NCI-H1417 treated with DMSO at 0.1 percent for 48 hours (cell line): ENCODE data around the gene MSX1.
"Not testable (repeated sequence)": the region's sequence is repeated elsewhere in the genome, so short reads cannot be mapped to it uniquely, and the experiment has no call there.

Experiments
- DNase-seq: peaks from one replicate; lab custom pipeline; 2025; lab: John Stamatoyannopoulos, UW

Gene MSX1

GRCh38 chr4:4859325-4859798, at the start of gene MSX1:
Gene MSX1, plus strand, starts transcription at chr4:4859665. Its CDS starts 235 bp downstream, at chr4:4859900.
- DNase-seq = no peak

DNA sequence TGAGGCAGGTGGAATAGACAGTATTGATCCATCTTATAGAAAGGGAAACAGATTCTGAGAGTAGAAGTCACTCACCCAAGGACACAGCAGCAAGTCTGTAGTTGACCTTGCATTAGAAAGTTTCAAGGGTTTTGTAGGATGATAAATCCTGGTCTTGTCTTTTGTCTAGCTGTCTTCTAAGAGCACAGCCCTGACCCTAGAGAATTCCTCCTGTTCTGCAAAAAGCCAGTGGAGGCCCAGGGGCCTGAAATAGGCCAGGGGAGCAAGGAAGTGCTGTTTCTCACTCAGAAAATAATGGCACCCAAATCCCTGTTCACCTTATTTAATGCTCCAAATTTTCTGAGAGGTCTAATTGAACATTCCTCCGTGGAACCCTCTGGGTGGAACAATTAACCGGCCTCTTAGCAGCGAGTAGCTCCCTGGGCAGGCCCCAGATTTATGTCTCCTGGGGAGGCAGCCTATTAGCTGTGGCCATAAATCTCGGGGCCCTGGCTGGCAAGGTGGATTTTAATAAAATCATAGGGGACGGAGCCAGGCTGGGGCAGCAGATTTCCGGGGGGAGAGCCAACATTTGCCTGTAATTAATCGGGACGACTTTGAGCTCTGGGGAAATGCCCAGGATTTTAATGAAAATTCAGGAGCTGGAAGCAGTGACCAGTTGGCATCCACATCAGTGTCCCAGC, 49.2 kb upstream of the MSX1 start:
- no peak for DNase-seq

DNA sequence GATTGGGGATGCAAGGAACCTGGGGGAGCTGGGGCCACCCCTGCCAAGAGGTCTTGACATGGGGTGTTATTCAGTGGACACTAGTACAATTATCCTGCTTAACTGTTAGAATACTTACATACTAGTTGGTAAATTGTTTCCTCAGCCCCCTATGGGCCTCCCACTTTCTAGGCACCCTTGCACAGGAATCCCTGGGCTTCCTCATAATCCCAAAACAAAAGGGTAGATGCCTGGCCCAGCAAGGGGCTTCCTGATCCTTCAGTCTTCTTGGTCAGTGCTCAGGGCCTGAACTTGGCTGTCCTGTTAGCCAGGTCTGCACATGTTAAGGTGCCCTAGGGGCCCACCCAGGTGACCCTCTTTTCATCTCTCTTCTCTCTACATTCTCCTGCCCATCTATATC, 48.7 kb upstream of the MSX1 start:
- no peak for DNase-seq

DNA sequence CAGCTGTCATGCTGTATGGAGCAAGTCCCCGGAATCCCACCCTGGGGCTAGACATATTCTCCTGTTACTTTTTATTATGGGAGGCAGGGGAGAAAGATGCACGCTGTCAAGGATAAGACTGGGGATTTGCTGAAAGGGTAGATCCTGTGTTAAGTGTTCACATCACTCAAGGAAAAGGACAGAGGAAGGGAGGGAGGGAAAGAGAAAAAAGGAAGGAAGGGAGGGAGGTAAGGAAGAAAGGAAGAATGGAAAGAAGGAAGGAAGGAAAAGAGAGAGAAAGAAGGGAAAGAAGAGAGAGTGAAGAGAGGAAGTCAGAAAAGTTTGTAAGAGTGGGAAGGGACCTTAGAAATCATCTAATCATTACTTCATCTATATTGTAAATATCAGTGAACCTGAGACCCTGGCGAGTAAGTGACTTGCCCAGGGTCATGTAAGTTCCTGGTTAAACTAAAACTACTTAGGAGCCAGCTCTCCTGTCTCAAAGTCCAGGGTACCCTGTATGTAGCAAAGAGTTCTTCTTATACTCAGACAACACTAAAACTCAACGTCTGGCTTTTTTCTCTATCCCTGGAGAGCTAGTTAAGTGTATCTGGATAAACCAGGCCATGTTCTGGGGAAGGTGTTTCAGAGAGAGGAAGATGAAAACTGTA, 47.2 kb upstream of the MSX1 start:
- no peak for DNase-seq

DNA sequence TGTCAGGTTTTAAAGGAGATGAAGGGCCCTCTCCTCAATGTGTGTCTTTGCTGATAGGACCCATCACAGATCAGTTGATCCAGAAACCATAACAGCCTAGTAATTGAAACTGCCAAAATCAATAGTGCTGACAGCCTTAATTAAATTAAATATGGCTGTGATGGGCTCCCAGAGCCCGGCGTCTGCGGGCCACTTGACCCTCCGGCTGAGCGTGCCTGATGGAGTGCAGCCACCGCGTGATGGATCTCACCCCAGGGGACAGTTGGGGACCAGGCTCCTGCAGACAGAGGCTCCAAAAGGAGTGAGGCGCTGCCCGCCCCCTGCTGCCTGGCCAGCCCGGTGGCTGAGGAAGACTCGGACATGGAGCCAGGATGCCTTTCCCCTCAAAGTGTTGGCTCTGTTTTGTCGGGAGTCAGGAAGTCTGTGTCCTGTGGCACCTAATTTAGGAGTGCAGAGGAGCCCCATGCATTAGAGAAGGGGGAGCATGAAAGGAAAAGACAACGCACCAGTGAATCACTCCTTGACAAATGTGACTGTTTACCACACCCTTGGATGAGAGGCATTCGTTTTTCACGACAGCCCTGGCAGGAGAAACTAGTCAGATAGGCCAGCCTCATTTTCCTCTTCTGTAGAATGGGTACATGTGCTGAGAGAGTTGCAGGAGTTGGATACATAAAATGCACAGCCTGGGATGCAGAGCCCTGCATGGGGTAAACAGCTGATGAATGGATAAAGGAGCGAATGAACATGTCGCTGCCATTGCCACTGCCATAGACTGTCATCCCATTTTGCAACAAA, 40.9 kb upstream of the MSX1 start:
- DNase-seq = peak; percentile 13

DNA sequence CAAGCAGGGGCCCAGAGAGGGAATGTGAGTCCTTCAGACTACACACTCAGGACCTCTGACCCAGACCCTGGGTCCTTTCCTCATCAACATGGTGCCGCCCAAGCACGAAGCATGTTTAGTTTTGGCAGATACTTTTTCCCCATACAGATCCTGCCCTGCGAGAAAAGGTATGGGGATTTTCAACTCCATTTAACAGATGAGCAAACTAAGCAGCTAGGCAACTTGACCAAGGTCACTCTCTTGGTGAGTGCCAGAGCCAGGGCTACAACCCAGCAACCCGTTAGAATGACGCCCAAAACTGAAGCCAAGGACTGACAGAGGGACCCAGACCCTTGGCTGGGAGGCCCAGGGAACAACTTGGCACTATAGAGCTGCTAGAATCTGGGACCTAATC, 40.3 kb upstream of the MSX1 start:
- DNase-seq = no peak

DNA sequence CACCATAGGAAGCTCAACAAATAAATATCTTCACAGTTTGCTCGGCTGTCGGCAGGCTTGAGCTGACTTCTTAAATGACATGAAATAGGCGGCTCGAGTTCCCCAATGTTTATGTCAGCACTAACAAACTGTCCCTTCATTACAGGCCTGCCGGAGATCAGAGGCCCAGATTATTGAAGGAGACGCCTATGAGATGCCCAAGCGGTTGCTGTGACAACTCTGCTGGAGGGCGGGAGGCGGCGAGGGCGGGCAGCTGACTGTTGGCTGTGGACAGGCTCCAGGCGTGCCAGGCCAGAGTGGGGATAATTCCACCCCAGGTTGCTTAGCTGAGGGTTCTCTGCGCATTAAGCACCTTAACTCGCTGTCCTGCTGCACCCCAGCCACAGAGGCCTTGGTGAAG, 39.2 kb upstream of the MSX1 start:
- DNase-seq = no peak

- DNase-seq = no peak
Measured at GRCh38 chr4:4820739-4821138, 38.7 kb upstream of the MSX1 start.

GRCh38 chr4:4821577-4821976, 37.9 kb upstream of the MSX1 start:
- no peak for DNase-seq

- DNase-seq = not testable (repeated sequence)
Measured at GRCh38 chr4:4822286-4822685, 37.2 kb upstream of the MSX1 start.

DNA sequence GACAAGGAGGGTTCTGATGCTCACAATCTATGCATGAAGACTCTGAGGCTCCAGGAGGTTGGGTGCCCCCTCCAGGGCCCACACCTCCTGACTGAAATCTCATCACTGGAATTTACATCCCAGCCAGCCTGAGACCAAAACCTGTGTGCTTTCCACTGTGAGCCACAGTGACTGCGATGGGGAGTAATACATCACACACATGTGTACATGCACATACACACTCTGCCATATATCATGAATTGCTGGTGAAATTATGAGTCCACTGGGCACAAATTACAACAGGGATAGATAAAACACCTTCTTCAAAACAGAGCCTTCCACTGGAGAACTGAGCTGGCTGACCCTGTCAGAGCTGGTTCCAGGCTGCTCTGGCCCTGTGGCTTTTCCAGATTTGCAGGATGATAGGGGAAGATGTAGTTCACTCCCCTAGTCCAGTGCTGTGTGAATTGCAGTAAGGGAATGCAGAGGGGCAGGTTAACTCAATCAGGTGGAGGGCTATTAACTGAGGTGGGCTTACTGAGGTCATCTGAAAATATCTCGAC, 35.8 kb upstream of the MSX1 start:
- DNase-seq = no peak

DNA sequence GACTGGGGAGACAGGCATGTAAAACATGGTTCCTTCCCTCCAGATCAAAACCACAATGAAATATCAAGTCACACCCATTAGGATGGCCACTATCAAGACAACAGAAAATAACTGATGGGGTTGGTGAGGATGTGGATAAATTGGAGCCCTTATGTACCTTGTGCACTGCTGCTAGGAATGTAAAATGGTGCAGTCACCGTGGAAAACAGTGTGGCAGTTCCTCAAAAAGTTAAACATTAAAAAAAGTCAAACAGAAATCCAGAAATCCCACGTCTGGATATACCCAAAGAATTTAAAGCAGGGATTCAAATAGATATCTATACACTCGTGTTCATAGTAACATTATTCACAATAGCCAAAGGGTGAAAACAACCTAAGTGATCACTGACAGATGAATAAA, 35.2 kb upstream of the MSX1 start:
- no peak for DNase-seq

DNA sequence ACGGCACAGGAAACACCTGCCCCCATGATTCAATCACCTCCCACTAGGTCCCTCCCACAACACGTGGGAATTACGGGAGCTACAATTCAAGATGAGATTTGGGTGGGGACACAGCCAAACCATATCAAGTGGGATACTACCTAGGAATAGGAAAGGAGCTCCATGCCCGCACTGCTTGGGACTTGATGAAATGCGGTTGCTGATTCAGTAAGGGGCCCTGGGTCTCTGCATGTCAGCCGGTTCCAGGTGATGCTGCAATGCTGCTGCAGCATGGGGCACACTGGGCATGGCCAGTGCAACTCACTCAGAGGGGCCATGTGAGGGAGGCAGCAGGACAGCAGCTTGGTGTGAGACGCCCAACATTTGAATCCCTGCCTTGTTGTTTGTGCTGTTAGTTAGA, 34.0 kb upstream of the MSX1 start:
- DNase-seq = no peak

DNA sequence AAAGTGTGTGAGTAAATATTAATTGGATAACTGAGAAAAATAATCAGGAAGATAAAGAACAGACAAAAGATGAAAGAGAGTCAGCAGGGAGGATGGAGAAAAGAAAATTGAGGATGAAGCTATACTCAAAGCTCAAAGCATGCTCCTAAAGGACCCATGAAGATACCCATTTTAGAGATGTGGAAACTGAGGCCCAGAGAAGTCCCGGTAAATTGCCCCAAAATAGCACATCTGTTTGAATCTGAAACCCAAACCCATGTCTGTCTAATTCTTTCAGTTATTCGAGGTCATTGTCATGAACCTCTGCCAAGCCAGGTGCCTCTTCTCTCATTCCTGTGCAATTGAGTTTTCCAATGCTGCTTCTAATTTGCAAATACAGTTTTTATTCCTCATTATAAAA, 29.6 kb upstream of the MSX1 start:
- no peak for DNase-seq

DNA sequence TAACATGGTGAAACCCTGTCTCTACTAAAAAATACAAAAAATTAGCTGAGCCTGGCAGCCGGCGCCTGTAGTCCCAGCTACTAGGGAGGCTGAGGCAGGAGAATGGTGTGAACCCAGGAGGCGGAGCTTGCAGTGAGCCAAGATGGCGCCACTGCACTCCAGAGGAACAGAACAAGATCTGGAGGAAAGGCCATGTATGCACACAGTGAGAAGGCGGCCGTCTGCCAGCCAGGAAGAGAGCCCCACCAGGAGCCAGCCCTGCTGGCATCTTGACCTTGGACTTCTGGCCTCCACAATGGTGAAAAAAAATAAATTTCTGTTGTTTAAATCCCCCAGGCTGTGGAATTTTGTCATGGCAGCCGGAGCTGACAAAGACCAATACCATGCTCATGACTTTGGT, 28.2 kb upstream of the MSX1 start:
- DNase-seq = no peak

GRCh38 chr4:4831825-4832224, 27.6 kb upstream of the MSX1 start:
- DNase-seq = no peak

DNA sequence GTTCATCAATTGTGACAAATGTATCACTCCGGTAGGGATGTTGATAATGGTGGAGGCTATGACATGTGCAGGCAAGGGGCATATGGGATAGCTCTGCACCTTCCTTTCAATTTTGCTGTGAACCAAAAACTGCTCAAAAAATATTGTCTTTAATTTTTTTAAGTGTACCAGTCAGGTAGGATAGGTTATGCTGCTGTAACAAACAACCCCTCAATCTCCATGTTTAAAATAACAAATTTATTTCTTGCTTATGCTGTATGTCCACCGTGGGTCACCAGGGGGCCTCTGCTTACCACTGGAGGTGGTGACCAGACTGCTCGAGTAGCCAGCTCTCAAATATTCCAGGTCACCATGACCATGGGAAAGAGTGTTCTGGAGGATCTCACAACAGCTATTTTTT, 23.4 kb upstream of the MSX1 start:
- no peak for DNase-seq

DNA sequence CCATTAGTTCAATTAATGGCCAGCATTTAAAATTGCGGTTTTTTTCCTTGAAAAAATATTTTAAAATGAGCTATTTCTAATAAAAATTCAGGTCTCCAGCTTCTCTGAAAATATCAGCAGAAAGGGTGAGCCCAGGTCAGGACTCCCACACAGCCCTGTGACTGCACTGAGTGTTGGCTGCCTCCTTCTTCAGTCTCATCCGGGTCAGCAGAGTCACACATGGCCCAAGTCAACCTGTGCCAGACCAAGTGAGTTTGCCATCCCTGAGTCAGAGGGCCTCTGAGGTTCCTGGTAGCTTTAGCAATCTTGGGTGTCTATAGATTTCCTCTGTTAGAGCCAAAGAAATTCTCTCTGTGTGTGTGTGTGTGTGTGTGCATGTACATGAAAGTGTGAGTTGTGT, 22.1 kb upstream of the MSX1 start:
- DNase-seq = no peak

DNA sequence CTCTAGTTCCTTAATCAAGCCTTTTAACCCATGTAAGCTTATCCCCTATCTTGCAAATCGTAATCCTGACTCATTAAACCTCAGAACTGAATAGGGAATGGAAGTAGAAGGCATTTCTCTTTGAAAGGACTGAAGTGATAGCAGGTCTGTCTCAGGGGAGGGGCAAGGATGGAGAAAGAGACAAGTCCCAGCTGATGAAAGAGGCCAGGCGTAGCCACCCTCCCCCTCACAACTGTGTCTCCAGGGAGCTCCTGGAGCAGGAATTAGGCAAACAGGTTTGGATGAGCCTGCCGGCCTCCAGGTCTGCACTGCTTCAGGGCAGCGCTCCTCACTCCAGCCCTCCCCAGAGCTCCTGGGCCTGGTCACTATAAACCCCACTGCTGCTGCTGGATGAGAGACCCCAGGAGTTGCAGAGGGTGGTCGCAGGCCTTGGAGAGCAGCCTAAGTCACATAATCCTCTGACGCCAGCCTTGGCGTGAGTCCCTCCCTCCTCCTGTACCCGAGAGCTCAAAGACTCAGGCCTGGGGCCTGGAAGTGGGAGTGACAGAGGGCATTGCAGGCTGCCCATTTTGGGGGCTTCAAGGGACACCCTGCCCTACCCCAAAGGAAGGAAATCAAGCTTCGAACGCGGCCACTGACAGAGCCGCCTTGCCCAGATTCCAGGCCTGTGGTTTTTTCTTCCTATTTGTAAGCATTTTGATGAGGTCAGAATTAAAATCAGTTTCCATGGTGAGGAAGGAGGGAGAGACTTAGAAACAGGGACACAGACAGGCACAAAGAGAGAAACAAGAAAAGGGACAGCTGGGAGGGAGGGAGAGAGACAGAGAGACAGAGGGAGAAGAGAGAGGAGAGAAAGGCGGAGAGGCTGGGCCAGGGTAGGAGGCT, 21.2 kb upstream of the MSX1 start:
- no peak for DNase-seq

- DNase-seq = no peak
Measured at GRCh38 chr4:4838936-4839810, 20.3 kb upstream of the MSX1 start.

DNA sequence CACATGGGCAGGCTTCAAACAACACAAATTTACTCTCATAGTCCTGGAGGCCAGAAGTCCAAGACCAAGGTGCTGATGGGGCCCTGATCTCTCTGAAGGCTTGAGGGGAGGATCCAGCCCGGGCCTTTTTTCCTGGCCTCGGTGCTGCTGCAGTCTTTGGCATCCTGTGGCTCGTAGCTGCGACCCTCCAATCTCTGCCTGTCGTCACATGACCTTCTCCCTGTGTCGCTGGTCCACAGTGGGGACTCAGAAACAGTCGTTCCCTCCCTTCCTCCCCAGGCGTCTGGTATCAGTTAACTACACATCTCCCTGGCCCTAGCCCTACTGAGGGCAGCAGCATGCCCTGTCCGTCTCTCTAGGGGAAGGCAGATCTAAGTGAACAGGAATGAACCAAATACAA, 19.1 kb upstream of the MSX1 start:
- no peak for DNase-seq
